GM12864 (cell line): ENCODE results near the gene CLIC5.

Experiments
- DNase-seq: peaks from one replicate; pipeline ENCODE4 v3.0.0-alpha.2; 2011; ENCODE audit warnings: low read depth
- H3K4me3 ChIP-seq: 2 replicates; pipeline ENCODE4 v1.5.1; 2011; ENCODE audit warnings: mild to moderate bottlenecking, low read depth, low read length, control low read depth
- TF ChIP-seq, protein P1 (sequence below): IDR thresholded peaks from 2 replicates; pipeline ENCODE4 v1.5.1; 2011; ENCODE audit warnings: low read depth, mild to moderate bottlenecking, moderate library complexity, low read length, control low read depth, inconsistent platforms; ENCODE audit errors: missing control alignments

Gene CLIC5

DNA sequence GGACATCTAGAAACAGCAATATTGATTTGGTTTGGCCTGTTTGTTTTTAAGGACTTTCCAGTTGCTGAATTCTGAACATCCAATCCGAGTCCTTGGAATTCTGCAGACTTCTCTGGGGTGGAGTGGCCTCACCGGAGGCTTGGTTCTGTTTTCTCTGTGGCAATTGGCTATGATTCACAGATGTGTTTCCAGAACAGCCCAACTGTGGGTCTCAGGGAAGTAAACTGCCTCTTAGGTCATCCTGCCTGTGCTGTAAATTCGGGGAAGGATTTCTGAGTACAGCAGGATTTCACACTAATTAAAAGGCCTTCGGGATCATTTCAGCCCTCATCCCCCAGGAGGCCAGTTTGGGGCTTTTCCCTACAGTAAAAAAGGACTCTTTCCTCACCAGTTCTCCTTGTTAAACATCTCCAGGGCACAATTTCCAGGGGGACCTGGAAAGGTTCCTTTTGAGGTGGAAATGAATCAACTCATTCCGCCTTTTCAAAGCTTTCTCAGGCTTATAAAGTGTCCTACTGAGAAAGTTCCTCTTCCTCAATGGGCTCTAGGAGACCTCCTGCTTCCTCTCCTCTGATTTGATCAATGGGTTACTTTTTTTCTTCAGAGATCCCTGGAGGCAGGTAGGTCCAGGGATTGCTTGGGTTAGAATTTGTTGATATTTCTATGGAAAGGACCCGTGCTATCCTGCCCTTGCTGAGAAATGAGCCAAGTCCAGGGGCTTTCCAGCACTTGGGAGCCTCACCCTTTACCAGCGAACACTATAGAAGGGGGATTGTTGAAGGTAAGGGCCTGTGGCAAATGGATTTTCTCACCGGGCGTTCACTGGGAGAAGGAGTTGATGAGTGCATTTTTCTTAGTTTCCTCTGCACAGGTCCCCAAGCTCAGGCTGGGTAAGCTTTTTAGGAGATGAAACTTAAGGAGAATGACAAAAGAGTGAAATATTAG, 114.6 kb downstream of the CLIC5 start:
- TF ChIP-seq, protein P1, sequence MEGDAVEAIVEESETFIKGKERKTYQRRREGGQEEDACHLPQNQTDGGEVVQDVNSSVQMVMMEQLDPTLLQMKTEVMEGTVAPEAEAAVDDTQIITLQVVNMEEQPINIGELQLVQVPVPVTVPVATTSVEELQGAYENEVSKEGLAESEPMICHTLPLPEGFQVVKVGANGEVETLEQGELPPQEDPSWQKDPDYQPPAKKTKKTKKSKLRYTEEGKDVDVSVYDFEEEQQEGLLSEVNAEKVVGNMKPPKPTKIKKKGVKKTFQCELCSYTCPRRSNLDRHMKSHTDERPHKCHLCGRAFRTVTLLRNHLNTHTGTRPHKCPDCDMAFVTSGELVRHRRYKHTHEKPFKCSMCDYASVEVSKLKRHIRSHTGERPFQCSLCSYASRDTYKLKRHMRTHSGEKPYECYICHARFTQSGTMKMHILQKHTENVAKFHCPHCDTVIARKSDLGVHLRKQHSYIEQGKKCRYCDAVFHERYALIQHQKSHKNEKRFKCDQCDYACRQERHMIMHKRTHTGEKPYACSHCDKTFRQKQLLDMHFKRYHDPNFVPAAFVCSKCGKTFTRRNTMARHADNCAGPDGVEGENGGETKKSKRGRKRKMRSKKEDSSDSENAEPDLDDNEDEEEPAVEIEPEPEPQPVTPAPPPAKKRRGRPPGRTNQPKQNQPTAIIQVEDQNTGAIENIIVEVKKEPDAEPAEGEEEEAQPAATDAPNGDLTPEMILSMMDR = no peak
- no peak overlapping the region for H3K4me3 ChIP-seq
- DNase-seq = no peak

DNA sequence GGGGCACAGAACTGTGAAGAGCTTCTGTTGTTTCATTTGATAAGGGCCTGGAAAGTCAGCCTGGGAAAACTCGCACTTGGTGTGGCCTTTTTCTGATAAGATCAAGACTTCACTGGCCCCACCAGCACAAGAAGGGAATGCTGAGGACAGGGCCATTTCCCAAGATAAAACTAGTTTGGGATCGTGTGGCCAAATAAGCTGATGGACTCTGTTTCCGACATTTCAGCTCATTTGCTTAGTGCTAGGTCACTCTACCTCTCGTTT, 116.0 kb downstream of the CLIC5 start:
- TF ChIP-seq, protein P1 = no peak
- no peak overlapping the region for H3K4me3 ChIP-seq
- no peak for DNase-seq

DNA sequence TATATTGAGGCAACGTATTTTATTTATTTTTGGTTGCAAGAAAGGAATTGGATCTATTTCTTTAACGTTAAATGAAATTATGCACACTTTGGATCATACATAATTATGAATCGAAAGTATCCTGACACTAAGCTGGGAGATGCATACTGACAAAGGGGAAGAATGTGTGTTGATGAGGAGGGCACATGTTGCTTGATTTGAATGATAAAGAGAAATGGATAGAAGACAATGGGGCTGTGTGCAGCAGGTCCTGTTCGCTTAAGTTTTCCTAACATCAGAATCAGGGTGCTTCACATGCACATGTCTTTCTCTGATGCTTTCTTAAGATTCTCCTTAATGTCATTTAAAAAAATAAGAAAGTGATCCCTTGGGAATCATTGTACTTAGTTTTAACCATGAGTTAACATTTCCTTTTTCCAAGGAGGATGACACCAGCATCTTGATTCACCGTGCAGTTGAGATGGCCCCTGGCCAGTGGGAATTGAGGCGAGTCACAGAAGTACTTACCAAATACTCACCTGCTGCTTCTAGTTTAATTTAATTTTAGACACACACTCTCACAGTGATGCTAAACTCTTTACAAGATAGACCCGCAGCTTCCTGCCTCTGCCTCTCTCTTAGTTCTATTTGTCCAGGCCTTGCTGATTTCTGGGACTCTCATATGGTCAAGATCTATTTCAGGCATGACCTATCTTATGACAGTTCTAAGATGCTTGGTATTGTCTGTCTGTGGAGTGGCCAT, 116.5 kb downstream of the CLIC5 start:
- no peak overlapping the region for H3K4me3 ChIP-seq
- TF ChIP-seq, protein P1 = no peak
- DNase-seq = no peak

DNA sequence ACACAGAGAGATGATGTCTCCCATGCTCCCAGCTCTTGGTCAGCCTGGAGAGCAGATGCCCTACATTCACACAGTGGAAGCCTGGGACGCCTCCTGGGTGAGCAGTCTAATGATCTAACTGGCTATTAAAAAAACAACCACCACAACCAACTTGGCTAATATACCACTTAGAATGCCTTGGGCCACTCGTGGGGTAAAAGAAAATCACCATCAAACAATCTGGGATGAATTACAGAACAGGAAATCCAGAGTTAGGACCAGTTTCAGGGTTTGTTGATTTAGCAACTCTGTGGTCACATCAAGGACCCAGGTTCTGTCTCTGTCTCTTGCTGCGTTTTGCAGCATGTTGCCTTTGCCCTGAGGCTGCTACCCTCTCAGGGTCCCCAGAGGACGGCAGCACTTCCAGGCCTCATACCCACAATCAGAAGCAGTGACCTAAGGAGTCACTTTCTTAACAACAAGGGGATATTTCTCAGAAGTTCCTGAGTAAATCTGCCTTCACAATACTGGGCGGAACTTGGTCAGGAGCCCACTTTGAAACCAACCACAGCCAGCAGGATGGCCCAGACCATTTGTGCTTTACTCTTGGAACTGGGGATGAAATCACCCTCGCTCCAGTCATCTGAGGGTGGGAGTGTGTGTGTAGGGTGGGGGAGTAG, 118.7 kb downstream of the CLIC5 start:
- TF ChIP-seq, protein P1 = no peak
- H3K4me3 ChIP-seq = no peak overlapping the region
- no peak for DNase-seq

DNA sequence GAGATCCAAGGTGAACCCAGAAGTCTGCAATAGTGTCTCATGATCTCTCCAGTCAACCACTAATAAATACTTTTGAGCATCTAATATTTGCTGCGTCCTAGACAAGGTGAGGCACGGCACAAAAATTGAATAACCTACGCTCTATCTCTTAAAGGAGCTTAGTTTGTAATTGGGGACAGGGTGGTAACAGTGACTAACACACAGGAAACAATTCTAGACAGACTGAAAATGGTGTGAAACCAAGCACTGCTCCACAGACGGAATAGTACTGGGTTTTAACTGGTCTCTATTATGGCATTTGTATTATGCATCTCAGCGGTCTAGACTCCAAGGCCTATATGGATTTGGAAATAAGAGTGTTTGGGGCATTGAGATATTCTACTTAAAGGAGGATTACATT, 120.1 kb downstream of the CLIC5 start:
- no peak overlapping the region for H3K4me3 ChIP-seq
- DNase-seq = no peak
- TF ChIP-seq, protein P1 = no peak

DNA sequence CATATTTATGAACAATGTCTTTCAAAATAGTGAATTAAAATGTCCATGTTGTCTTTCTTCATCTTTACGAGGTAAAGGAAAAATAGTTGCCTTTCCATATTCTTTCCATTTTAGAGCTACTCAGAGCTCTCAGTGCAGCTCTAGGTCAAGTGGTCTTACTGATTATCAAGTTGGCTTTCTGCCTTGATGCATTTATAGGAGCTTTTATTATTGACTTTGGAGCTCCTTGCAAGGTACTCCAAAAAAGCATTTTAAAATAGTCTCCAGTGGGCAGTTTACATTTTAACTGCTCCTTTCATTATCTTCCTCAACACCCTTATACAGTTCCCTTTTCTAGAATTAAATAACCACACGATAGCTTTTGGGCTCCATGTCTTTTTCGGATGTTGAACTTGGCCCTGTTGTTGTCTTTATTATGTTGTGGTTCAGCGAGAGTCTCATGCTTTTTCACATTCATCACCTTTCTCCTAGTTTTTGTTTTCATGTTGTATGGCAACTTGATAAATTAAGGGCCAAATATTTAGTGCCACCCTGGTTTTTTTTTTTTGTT, 122.9 kb downstream of the CLIC5 start:
- TF ChIP-seq, protein P1 = no peak
- no peak for DNase-seq
- no peak overlapping the region for H3K4me3 ChIP-seq
